Hepatocyte (in vitro differentiated cells): ENCODE data around the gene PRSS1.

Experiments
- EZH2 ChIP-seq: fragments of 200-600 bp; sonication (generic); IDR thresholded peaks from 2 replicates; pipeline ENCODE4 v1.6.1; 2016; ENCODE audit warnings: antibody characterized with exemption, mild to moderate bottlenecking, borderline replicate concordance
- EZH2phosphoT487 ChIP-seq: fragments of 200-600 bp; sonication (generic); IDR thresholded peaks from one replicate; pipeline ENCODE4 v1.6.1; 2018; ENCODE audit warnings: antibody characterized with exemption, mild to moderate bottlenecking, low read depth, moderate library complexity; ENCODE audit not compliant: unreplicated experiment, severe bottlenecking
- TF ChIP-seq, protein P1 (sequence below): fragments of 200-600 bp; sonication (generic); IDR thresholded peaks from 2 replicates; pipeline ENCODE4 v1.5.1; 2016; ENCODE audit warnings: antibody characterized with exemption, mild to moderate bottlenecking; ENCODE audit not compliant: poor library complexity

DNA sequence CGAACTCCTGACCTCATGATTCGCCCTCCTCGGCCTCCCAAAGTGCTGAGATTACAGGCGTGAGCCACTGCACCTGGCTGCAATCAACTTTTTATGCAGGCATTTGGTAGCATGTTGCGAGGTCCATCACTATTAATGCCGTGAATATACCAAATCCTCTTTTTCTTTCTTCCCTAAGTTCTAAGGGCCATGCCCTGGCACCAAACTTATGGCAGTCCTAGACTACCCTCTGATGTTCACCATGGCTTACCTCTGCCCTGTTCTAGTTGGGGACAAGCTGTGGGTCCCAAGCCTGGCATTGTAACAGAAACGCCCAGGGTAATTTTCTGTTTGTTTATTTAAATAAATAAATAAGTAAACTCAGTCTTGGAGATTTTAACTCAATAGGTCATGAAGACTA is 34.8 kb downstream of the PRSS1 start:
- TF ChIP-seq, protein P1, sequence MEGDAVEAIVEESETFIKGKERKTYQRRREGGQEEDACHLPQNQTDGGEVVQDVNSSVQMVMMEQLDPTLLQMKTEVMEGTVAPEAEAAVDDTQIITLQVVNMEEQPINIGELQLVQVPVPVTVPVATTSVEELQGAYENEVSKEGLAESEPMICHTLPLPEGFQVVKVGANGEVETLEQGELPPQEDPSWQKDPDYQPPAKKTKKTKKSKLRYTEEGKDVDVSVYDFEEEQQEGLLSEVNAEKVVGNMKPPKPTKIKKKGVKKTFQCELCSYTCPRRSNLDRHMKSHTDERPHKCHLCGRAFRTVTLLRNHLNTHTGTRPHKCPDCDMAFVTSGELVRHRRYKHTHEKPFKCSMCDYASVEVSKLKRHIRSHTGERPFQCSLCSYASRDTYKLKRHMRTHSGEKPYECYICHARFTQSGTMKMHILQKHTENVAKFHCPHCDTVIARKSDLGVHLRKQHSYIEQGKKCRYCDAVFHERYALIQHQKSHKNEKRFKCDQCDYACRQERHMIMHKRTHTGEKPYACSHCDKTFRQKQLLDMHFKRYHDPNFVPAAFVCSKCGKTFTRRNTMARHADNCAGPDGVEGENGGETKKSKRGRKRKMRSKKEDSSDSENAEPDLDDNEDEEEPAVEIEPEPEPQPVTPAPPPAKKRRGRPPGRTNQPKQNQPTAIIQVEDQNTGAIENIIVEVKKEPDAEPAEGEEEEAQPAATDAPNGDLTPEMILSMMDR = no peak
- TF ChIP-seq EZH2phosphoT487 (no peak), EZH2 (no peak)
